Naive thymus-derived CD4-positive, alpha-beta T cell (primary cell): Measurements from ENCODE around the gene RWDD1. TPM values are rescaled to one million over a fixed set of nuclear protein-coding genes. Genes with fewer than 3 reads are reported as not detected.
A peak's percentile ranks its signal among the peaks of the same experiment; 100 is the strongest.

Experiments used
- ATAC-seq: fragments of 150-1000 bp; cut with Tn5 transposase; 2 replicates; pipeline ENCODE4 v1.10.0; 2021; ENCODE audit warnings: mild to moderate bottlenecking, moderate library complexity
- CTCF ChIA-PET: fragments of 350-600 bp; sonication (Branson Sonifier 250); formaldehyde crosslinking; loops from one replicate; lab custom pipeline; 2021; ENCODE audit warnings: antibody characterized with exemption; lab: Charles Lee
- POLR2A ChIA-PET: fragments of 350-600 bp; sonication (Branson Sonifier 250); formaldehyde crosslinking; loops from one replicate; lab custom pipeline; 2021; ENCODE audit warnings: antibody characterized with exemption, inconsistent platforms; lab: Charles Lee
- DNase-seq, 9 donors: peaks; one replicate each; pipeline versions ENCODE4 v3.0.0 to v3.0.0-alpha.2; 2020 to 2022; ENCODE audit warnings: mixed read lengths in 1 of 9
- H3K27ac ChIP-seq: one replicate; pipeline ENCODE4 v1.7.0; 2013; ENCODE audit warnings: mild to moderate bottlenecking, low read depth, low read length, moderate library complexity
- H3K27me3 ChIP-seq, 2 donors: one replicate each; pipeline ENCODE4 v1.7.0; 2013; ENCODE audit warnings: low read length in 2 of 2, mild to moderate bottlenecking in 2 of 2, moderate library complexity in 2 of 2; ENCODE audit not compliant: control insufficient read depth in 2 of 2, insufficient read depth in 2 of 2
- H3K36me3 ChIP-seq, 3 experiments: 1 replicate in 2 of 3; 2 replicates in 1 of 3; pipeline ENCODE4 v1.7.0; 2013; ENCODE audit warnings: low read length in 3 of 3, mild to moderate bottlenecking in 3 of 3, moderate library complexity in 1 of 3; ENCODE audit not compliant: insufficient read depth in 3 of 3, control insufficient read depth in 2 of 3
- H3K4me1 ChIP-seq, 2 donors: one replicate each; pipeline ENCODE4 v1.7.0; 2013; ENCODE audit warnings: low read length in 2 of 2, mild to moderate bottlenecking in 2 of 2, moderate library complexity in 1 of 2; ENCODE audit not compliant: control insufficient read depth in 2 of 2, insufficient read depth in 2 of 2
- H3K4me3 ChIP-seq: 2 replicates; pipeline ENCODE4 v1.7.0; 2013; ENCODE audit warnings: mild to moderate bottlenecking, low read length
- H3K9me3 ChIP-seq, 3 experiments: 1 replicate in 2 of 3; 2 replicates in 1 of 3; pipeline ENCODE4 v1.7.0; 2013; ENCODE audit warnings: low read length in 3 of 3; ENCODE audit not compliant: control insufficient read depth in 2 of 3
- H3K27ac Mint-ChIP-seq, 9 donors: one replicate each; pipeline ENCODE4 v1.8.0; 2020 to 2022; ENCODE audit warnings: mixed read lengths in 9 of 9, mild to moderate bottlenecking in 8 of 9, moderate library complexity in 5 of 9, inconsistent platforms in 2 of 9
- H3K27me3 Mint-ChIP-seq, 5 donors: one replicate each; pipeline ENCODE4 v1.8.0; 2021 to 2022; ENCODE audit warnings: mixed read lengths in 5 of 5, mild to moderate bottlenecking in 1 of 5
- H3K36me3 Mint-ChIP-seq, 5 donors: one replicate each; pipeline ENCODE4 v1.8.0; 2020 to 2022; ENCODE audit warnings: mixed read lengths in 5 of 5, mild to moderate bottlenecking in 3 of 5, inconsistent platforms in 1 of 5
- H3K4me1 Mint-ChIP-seq, 7 donors: one replicate each; pipeline ENCODE4 v1.8.0; 2020 to 2022; ENCODE audit warnings: mixed read lengths in 7 of 7, mild to moderate bottlenecking in 3 of 7, inconsistent platforms in 1 of 7
- H3K4me3 Mint-ChIP-seq, 10 donors: one replicate each; pipeline ENCODE4 v1.8.0; 2020 to 2022; ENCODE audit warnings: mild to moderate bottlenecking in 10 of 10, mixed read lengths in 10 of 10, moderate library complexity in 6 of 10, inconsistent platforms in 2 of 10
- H3K9me3 Mint-ChIP-seq, 11 donors: one replicate each; pipeline ENCODE4 v1.8.0; 2020 to 2022; ENCODE audit warnings: mixed read lengths in 11 of 11, mild to moderate bottlenecking in 4 of 11, inconsistent platforms in 1 of 11, moderate library complexity in 1 of 11
- intact Hi-C, 2 donors: fragments of 100-400 bp; cut with micrococcal nuclease; formaldehyde crosslinking; loops; one replicate each; pipeline ENCODE4 v1.15.1; 2023
- polyA plus RNA-seq, 2 donors: library from polyadenylated mRNA; unstranded; fragments of 300-500 nt; fragmentation: Illumina TruSeq; gene quantifications; one replicate each; pipeline ENCODE4 v1.2.3, GENCODE V29; 2021
- total RNA-seq, 6 experiments: library from RNA in 5 of 6; stranded (reverse) in 5 of 6; gene quantifications; 1 replicate in 5 of 6; 2 replicates in 1 of 6; pipeline ENCODE4 v1.2.3 and lab custom pipeline; 2021 to 2026

RWDD1 gene
- total and polyA plus RNA-seq, 7 experiments from 2014 or later: 33.2 to 68.5 (median 36.7) TPM

GRCh38 chr6:116625872-116626271 lies 54.6 kb downstream of the RWDD1 start:
- POLR2A ChIA-PET: no interaction called here
- intact Hi-C loops: no loop called here
- ATAC-seq: no peak

GRCh38 chr6:116629563-116629981 lies 58.3 kb downstream of the RWDD1 start:
- no peak overlapping the region for H3K27ac ChIP-seq
- H3K4me3 ChIP-seq: no peak overlapping the region
- H3K36me3 ChIP-seq: no peaks in the 10 kb centered on the region
- Mint-ChIP-seq H3K4me3 (no peak overlapping the region), H3K36me3 (peaks cover 6 to 12% (median 8%) of the 10 kb centered on the region in 5 donors), H3K27ac (peak overlapping the region in 1 of 9 donors; percentile 10), H3K9me3 (peaks cover 0 to 3% (median 0%) of the 10 kb centered on the region in 11 donors), H3K4me1 (peaks cover 0 to 23% (median 7%) of the 10 kb centered on the region in 7 donors), H3K27me3 (no peaks in the 10 kb centered on the region)
- ATAC-seq (no peak), DNase-seq (no peak)
- no peaks in the 10 kb centered on the region for H3K9me3 ChIP-seq
- no peaks in the 10 kb centered on the region for H3K4me1 ChIP-seq
- no peaks in the 10 kb centered on the region for H3K27me3 ChIP-seq
- ChIA-PET CTCF (interaction anchor here (0.5 kb wide), 1 partner anchor 9 kb away, joined by 3 read pairs; no protein-coding TSS in a partner anchor), POLR2A (no interaction called here)
- intact Hi-C loops: no loop called here

More at GRCh38 chr6:116625872-116626271, 54.6 kb downstream of the RWDD1 start:
- H3K9me3 ChIP-seq: no peaks in the 10 kb centered on the region
- Mint-ChIP-seq H3K36me3 (peaks cover 0 to 2% (median 0%) of the 10 kb centered on the region in 5 donors), H3K27me3 (peaks cover 0 to 4% (median 0%) of the 10 kb centered on the region in 5 donors), H3K9me3 (peaks cover 0 to 3% (median 0%) of the 10 kb centered on the region in 11 donors), H3K4me1 (peaks cover 0 to 11% (median 4%) of the 10 kb centered on the region in 7 donors), H3K4me3 (no peak overlapping the region), H3K27ac (no peak overlapping the region)
- no peak overlapping the region for H3K4me3 ChIP-seq
- H3K27ac ChIP-seq: no peak overlapping the region
- no peaks in the 10 kb centered on the region for H3K4me1 ChIP-seq
- H3K36me3 ChIP-seq: no peaks in the 10 kb centered on the region
- CTCF ChIA-PET: no interaction called here
- no peak for DNase-seq
- H3K27me3 ChIP-seq: no peaks in the 10 kb centered on the region

DNA sequence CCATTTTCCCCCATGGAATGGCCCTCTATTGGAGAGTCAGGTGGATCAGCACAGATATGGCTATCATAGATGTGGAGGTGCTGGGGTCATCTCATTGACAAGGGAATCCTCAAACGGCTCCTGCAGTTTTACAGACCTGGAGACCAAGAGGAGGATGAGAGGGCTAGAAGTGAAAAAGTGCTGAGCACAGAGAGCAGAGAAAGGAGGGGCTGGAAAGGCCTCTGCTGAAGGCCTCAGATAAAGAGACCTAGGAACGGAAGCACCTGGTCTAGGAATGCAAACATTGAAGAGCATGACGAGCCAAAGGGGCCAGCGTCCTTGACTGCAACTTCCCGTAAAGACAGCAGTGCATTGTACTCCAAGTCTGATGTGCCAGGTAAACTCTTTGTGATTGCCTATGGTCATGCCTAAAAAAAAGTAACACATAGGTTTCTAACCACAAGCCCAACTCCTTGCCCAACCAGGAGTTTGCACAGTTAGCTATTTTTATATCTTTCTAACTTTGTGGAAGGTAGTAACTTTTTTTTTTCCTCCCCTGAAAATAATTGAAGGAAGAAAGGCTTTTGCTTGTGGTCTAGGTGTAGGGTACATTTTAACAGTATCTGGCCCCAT lies 60.2 kb downstream of the RWDD1 start:
- Histone ChIP-seq H3K27ac (no peak overlapping the region), H3K9me3 (no peaks in the 10 kb centered on the region), H3K36me3 (no peaks in the 10 kb centered on the region), H3K4me3 (no peak overlapping the region), H3K4me1 (no peaks in the 10 kb centered on the region), H3K27me3 (no peaks in the 10 kb centered on the region)
- peak in 1 of 9 donors; percentile 5 for DNase-seq
- no peaks in the 10 kb centered on the region for H3K27me3 Mint-ChIP-seq
- intact Hi-C loops: no loop called here
- peaks cover 0 to 23% (median 7%) of the 10 kb centered on the region in 7 donors for H3K4me1 Mint-ChIP-seq
- H3K9me3 Mint-ChIP-seq: peaks cover 0 to 3% (median 0%) of the 10 kb centered on the region in 11 donors
- ChIA-PET POLR2A (no interaction called here), CTCF (interaction anchor here (0.7 kb wide), 1 partner anchor 67 kb away, joined by 3 read pairs; no protein-coding TSS in a partner anchor)
- H3K27ac Mint-ChIP-seq: peak overlapping the region in 1 of 9 donors; percentile 20
- ATAC-seq: peak; percentile 20
- peaks cover 7 to 18% (median 15%) of the 10 kb centered on the region in 5 donors for H3K36me3 Mint-ChIP-seq
- no peak overlapping the region for H3K4me3 Mint-ChIP-seq

GRCh38 chr6:116633685-116634084 lies 62.4 kb downstream of the RWDD1 start:
- no peaks in the 10 kb centered on the region for H3K4me1 ChIP-seq
- H3K36me3 Mint-ChIP-seq: peaks cover 7 to 25% (median 17%) of the 10 kb centered on the region in 5 donors
- no peak overlapping the region for H3K4me3 ChIP-seq
- H3K4me3 Mint-ChIP-seq: no peak overlapping the region
- H3K27ac ChIP-seq: no peak overlapping the region
- no peaks in the 10 kb centered on the region for H3K9me3 ChIP-seq
- no peaks in the 10 kb centered on the region for H3K27me3 ChIP-seq
- ATAC-seq (no peak), DNase-seq (no peak)
- H3K27ac Mint-ChIP-seq: peak overlapping the region in 2 of 9 donors; percentile 12 to 59
- intact Hi-C loops: no loop called here
- POLR2A ChIA-PET: no interaction called here
- no peaks in the 10 kb centered on the region for H3K27me3 Mint-ChIP-seq
- H3K36me3 ChIP-seq: no peaks in the 10 kb centered on the region
- peaks cover 0 to 23% (median 7%) of the 10 kb centered on the region in 7 donors for H3K4me1 Mint-ChIP-seq
- CTCF ChIA-PET: no interaction called here
- no peaks in the 10 kb centered on the region for H3K9me3 Mint-ChIP-seq

Other genes with a start within 250 kb of the RWDD1 start
- gene DSE, start 200.6 kb upstream of the RWDD1 start, total RNA-seq: 10 to 100 TPM in 2 of 5 experiments, 1 to 10 TPM in 3; 3.2 to 23.0 (median 7.7) TPM
- 1 to 10 TPM; 4.4 to 4.8 TPM for gene DSE, start 200.6 kb upstream of the RWDD1 start, polyA plus RNA-seq
- 10 to 100 TPM in 2 of 5 experiments, 1 to 10 TPM in 3; 3.0 to 79.3 (median 5.6) TPM for gene CALHM6, start 110.1 kb upstream of the RWDD1 start, total RNA-seq
- 10 to 100 TPM; 24.4 to 52.1 TPM for gene CALHM6, start 110.1 kb upstream of the RWDD1 start, polyA plus RNA-seq
- gene CALHM5, start 59.9 kb upstream of the RWDD1 start, total RNA-seq: not detected
- not detected for gene CALHM5, start 59.9 kb upstream of the RWDD1 start, polyA plus RNA-seq
- gene TRAPPC3L, start 25.8 kb upstream of the RWDD1 start, total RNA-seq: not detected
- gene TRAPPC3L, start 25.8 kb upstream of the RWDD1 start, polyA plus RNA-seq: not detected
- not detected for gene CALHM4, start 17.8 kb upstream of the RWDD1 start, total RNA-seq
- gene CALHM4, start 17.8 kb upstream of the RWDD1 start, polyA plus RNA-seq: not detected
- 1 to 10 TPM in 1 of 5 experiments, under 1 TPM in 4; 0.53 to 1.3 (median 0.73) TPM for gene RSPH4A, start 45.0 kb downstream of the RWDD1 start, total RNA-seq
- gene RSPH4A, start 45.0 kb downstream of the RWDD1 start, polyA plus RNA-seq: not detected
- 10 to 100 TPM; 12.3 to 14.6 (median 13.7) TPM for gene ZUP1, start 97.3 kb downstream of the RWDD1 start, total RNA-seq
- gene ZUP1, start 97.3 kb downstream of the RWDD1 start, polyA plus RNA-seq: 1 to 10 TPM; 3.7 to 6.6 TPM
- gene KPNA5, start 109.7 kb downstream of the RWDD1 start, total RNA-seq: 10 to 100 TPM; 11.0 to 78.2 (median 53.2) TPM
- 10 to 100 TPM; 13.9 to 19.6 TPM for gene KPNA5, start 109.7 kb downstream of the RWDD1 start, polyA plus RNA-seq
- gene FAM162B, start 194.2 kb downstream of the RWDD1 start, total RNA-seq: not detected
- gene FAM162B, start 194.2 kb downstream of the RWDD1 start, polyA plus RNA-seq: not detected